Measurements from ENCODE around the gene OMD. TPM values are rescaled to one million over a fixed set of nuclear protein-coding genes. Genes with fewer than 3 reads are reported as not detected.

OMD gene
- total RNA-seq, 2 donors from 2014 or later, result not detected

DNA sequence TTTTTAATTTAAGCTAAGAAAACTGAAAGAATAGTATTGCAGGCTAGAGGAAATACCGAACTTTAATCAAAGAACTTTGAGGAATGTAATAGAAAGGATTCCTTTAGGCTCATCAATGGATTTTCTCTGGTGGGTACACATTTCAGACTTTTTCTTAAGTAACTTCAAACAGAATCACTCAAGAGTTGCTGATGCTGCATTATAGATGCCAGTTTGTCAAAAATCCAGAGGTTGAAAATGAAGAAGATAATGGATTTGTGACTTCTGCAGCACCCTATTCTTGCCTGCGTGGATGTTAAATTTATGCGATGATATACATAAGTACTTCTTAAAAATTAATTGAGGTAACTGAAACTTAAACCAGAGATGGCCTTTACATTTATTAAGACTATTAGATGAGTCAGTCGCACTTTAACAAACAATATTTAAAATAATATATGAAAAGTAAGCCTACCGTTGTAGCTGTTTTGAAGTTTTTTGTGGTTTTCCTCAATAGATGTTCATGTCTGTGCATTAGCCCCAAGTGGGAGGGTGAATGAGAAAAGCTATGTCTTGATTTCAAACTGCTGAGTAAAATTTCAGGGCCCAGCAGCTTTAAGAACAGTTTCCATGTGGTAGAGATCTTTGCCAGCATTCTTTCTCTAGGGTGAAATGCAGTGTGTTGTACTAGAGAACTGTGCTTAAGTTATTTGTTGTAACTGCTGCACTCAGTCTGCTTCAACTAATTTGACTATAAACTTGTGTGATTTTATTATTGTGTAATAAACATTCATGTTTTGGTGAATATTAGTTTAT is 20.0 kb downstream of the OMD start, which contains the start of gene OGN:
Gene OGN (minus strand): TSS at position 537 of the 795 bp plus-strand sequence. CDS start 1,171 bp downstream, outside the sequence.
- no peak within 1 kb of the TSS for H3K4me3 Mint-ChIP-seq
- ATAC-seq, result no peak
- no peaks in the 10 kb centered on the region for H3K36me3 Mint-ChIP-seq
- H3K4me1 Mint-ChIP-seq (ENCODE audit: low read depth in 2 of 2), result peaks cover 15 to 24% of the 10 kb centered on the region in 2 donors
- no peak for DNase-seq (ENCODE audit: low spot score)
- no peak within 1 kb of the TSS for H3K27ac Mint-ChIP-seq
- no peaks in the 10 kb centered on the region for H3K27me3 Mint-ChIP-seq
- no peaks in the 10 kb centered on the region for H3K9me3 Mint-ChIP-seq

DNA sequence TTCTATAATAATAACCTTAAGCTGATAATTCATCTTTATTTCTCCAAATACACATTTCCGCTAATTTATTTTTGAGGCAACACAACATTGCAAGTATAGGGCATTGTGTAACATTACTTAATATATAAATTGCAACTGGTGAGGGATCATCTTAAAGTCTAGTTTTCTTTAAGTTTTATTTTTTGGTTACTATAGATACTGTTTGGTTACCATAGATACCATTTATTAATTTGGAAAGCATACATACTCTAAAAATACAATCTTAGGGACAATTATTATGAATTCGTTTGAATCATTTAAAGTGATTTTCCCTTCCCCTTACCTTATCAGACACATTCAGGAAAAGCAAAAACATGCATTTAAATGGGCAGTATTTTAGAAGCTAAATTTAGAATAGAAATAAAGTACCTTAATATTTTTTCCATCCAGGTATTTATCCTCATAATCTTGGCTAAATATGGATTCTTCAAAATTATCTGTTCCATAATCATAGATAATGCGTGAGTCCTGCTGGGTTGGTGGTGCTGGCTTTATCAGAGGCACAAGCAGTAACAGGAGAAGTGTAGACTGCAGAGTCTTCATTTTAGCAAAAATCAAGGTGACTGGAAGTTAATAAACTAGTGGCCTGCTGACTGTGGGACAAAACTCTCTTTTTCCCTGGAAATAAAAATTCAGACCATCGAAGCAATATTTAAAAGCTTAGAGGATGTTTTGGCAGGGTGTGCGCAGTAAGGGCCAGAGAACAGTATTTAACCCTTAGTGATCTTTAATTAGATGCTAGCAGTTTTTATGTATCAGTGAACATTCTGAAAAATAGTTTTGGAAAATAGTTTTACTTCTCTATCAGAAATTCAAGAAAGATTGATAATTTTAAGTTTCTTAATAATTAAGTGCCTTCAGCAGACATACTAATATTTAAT is 21.2 kb downstream of the OMD start:
- DNase-seq (ENCODE audit: low spot score) (no peak), ATAC-seq (no peak)
- no peak overlapping the region for H3K27ac Mint-ChIP-seq
- no peaks in the 10 kb centered on the region for H3K9me3 Mint-ChIP-seq
- H3K4me1 Mint-ChIP-seq (ENCODE audit: low read depth in 2 of 2), result peaks cover 15 to 24% of the 10 kb centered on the region in 2 donors
- no peaks in the 10 kb centered on the region for H3K27me3 Mint-ChIP-seq
- H3K36me3 Mint-ChIP-seq, result no peaks in the 10 kb centered on the region
- H3K4me3 Mint-ChIP-seq, result no peak overlapping the region

DNA sequence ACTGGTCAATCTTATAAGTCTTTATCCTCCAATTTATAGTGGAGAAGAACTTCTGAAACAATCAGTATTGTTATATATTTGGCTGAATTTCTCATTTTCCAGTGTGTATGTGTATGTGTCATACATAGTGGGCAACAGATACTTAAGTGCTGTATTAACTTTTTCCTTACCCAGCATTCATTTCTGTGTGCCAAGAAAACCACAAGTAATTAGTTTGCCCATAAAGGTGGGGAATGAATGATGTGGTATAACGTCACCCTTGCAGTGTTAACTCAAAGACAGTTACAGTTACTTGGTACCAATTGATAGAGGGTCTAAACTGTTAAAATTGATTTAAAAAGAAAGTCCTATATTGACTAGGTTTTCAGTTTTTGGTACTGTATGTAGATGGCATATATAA is 21.9 kb downstream of the OMD start:
- ATAC-seq, result no peak
- Mint-ChIP-seq H3K27me3 (no peaks in the 10 kb centered on the region), H3K9me3 (no peaks in the 10 kb centered on the region), H3K4me1 (ENCODE audit: low read depth in 2 of 2) (peaks cover 15 to 24% of the 10 kb centered on the region in 2 donors), H3K36me3 (no peaks in the 10 kb centered on the region), H3K27ac (no peak overlapping the region), H3K4me3 (no peak overlapping the region)
- DNase-seq (ENCODE audit: low spot score), result no peak

- H3K4me3 Mint-ChIP-seq, result no peak overlapping the region
- H3K9me3 Mint-ChIP-seq, result no peaks in the 10 kb centered on the region
- H3K27me3 Mint-ChIP-seq, result no peaks in the 10 kb centered on the region
- no peak overlapping the region for H3K27ac Mint-ChIP-seq
- no peaks in the 10 kb centered on the region for H3K36me3 Mint-ChIP-seq
- DNase-seq (ENCODE audit: low spot score) (no peak), ATAC-seq (no peak)
- H3K4me1 Mint-ChIP-seq (ENCODE audit: low read depth in 2 of 2), result peaks cover 0 to 6% of the 10 kb centered on the region in 2 donors
Observed at GRCh38 chr9:92397853-92398252, 26.4 kb downstream of the OMD start.

DNA sequence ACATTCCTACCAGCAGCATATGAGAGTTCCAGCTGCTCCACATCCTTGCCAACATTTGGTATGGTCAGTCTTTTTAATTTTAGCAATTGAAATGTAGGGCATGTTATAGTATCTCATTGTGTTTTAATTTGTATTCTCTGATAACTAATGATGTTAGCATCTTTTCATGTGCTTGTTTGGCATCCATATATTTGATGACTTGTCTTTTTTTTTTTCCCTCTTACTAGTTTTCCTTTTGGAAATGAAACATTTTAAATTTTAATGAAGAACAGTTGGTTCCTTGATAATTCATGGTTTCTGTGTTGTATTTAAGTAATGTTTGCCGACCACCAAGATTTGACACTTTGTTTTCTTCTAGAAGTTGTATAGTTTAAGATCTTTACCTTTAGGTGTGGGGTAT is 28.7 kb downstream of the OMD start:
- H3K27ac Mint-ChIP-seq, result no peak overlapping the region
- DNase-seq (ENCODE audit: low spot score) (no peak), ATAC-seq (no peak)
- no peaks in the 10 kb centered on the region for H3K27me3 Mint-ChIP-seq
- H3K4me1 Mint-ChIP-seq (ENCODE audit: low read depth in 2 of 2), result no peaks in the 10 kb centered on the region
- no peaks in the 10 kb centered on the region for H3K36me3 Mint-ChIP-seq
- no peaks in the 10 kb centered on the region for H3K9me3 Mint-ChIP-seq
- H3K4me3 Mint-ChIP-seq, result no peak overlapping the region

DNA sequence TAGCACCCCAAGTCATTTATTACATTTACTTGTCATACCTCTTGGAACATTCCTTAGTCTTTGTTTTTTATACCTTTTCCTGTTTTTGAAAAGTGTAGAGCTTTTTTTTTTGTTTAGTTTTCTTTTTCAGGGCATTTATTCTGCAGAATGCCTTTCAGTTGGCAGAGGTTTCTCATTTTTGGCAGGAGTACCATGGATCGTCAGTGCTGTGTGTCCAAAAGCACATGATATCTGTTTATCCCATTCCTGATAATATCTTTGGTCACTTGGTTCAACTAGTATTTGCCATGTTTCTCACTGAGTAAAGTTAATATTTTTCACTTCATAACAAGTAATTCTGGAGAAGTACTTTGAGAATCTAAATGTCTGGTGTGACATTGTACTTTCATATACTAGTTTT is 30.6 kb downstream of the OMD start:
- no peaks in the 10 kb centered on the region for H3K27me3 Mint-ChIP-seq
- DNase-seq (ENCODE audit: low spot score), result no peak
- no peak overlapping the region for H3K4me3 Mint-ChIP-seq
- H3K36me3 Mint-ChIP-seq, result no peaks in the 10 kb centered on the region
- no peaks in the 10 kb centered on the region for H3K9me3 Mint-ChIP-seq
- H3K4me1 Mint-ChIP-seq (ENCODE audit: low read depth in 2 of 2), result no peaks in the 10 kb centered on the region
- no peak for ATAC-seq
- no peak overlapping the region for H3K27ac Mint-ChIP-seq

- H3K4me3 Mint-ChIP-seq, result no peak overlapping the region
- H3K4me1 Mint-ChIP-seq (ENCODE audit: low read depth in 2 of 2), result no peaks in the 10 kb centered on the region
- no peaks in the 10 kb centered on the region for H3K36me3 Mint-ChIP-seq
- ATAC-seq (no peak), DNase-seq (ENCODE audit: low spot score) (no peak)
- no peak overlapping the region for H3K27ac Mint-ChIP-seq
- H3K27me3 Mint-ChIP-seq, result no peaks in the 10 kb centered on the region
- no peaks in the 10 kb centered on the region for H3K9me3 Mint-ChIP-seq
Observed at GRCh38 chr9:92392690-92393089, 31.6 kb downstream of the OMD start.

GRCh38 chr9:92385953-92386352 is 38.3 kb downstream of the OMD start:
- Mint-ChIP-seq H3K27me3 (no peaks in the 10 kb centered on the region), H3K4me1 (ENCODE audit: low read depth in 2 of 2) (peaks cover 5 to 6% of the 10 kb centered on the region in 2 donors), H3K27ac (no peak overlapping the region), H3K9me3 (no peaks in the 10 kb centered on the region), H3K4me3 (no peak overlapping the region), H3K36me3 (no peaks in the 10 kb centered on the region)
- ATAC-seq (no peak), DNase-seq (ENCODE audit: low spot score) (no peak)

DNA sequence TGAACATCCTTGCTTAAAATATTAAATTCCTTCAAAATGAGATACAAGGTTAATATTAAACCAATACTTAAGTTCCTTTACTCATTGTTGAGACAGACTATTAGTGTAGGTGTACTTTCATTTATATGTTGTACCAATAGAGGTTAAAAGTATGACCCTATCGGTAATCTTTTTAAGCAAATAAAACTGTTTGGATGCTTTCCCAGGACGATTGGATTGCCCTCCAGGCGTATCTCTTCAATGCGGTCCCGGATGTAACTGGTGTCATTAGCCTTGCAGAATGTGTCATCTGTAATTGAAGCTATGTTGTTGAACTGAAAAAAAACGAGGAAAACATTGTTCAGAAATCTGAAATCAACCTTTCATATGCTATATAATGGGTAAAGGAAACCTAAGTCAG is 38.8 kb downstream of the OMD start:
- peaks cover 5 to 6% of the 10 kb centered on the region in 2 donors for H3K4me1 Mint-ChIP-seq (ENCODE audit: low read depth in 2 of 2)
- DNase-seq (ENCODE audit: low spot score), result no peak
- H3K36me3 Mint-ChIP-seq, result no peaks in the 10 kb centered on the region
- H3K9me3 Mint-ChIP-seq, result no peaks in the 10 kb centered on the region
- ATAC-seq, result no peak
- no peak overlapping the region for H3K4me3 Mint-ChIP-seq
- H3K27ac Mint-ChIP-seq, result no peak overlapping the region
- H3K27me3 Mint-ChIP-seq, result no peaks in the 10 kb centered on the region

GRCh38 chr9:92385001-92385400 is 39.3 kb downstream of the OMD start:
- Mint-ChIP-seq H3K9me3 (no peaks in the 10 kb centered on the region), H3K27me3 (no peaks in the 10 kb centered on the region), H3K4me1 (ENCODE audit: low read depth in 2 of 2) (peaks cover 5 to 6% of the 10 kb centered on the region in 2 donors), H3K36me3 (no peaks in the 10 kb centered on the region), H3K4me3 (no peak overlapping the region), H3K27ac (no peak overlapping the region)
- no peak for DNase-seq (ENCODE audit: low spot score)
- ATAC-seq, result no peak

DNA sequence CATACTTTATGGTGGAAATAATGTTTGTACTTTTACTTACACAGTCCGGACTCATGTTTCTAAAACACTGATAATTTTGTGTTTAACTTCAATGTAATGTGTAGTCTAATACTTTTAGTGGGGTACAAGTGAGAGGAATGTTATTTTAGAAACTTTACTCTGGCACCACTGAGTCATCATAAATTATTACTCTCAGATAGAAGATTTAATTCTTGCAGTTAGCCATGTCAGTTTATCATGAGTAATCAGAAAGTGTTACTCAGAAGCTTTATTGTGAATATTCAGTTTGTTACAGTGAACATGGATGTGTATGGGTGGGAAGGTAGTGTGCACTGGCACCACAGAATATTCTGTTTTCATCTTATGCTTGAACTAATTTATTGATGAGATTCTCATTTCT is 39.9 kb downstream of the OMD start:
- Mint-ChIP-seq H3K27ac (no peak overlapping the region), H3K9me3 (no peaks in the 10 kb centered on the region), H3K4me1 (ENCODE audit: low read depth in 2 of 2) (peaks cover 8 to 9% of the 10 kb centered on the region in 2 donors), H3K4me3 (no peak overlapping the region), H3K27me3 (no peaks in the 10 kb centered on the region), H3K36me3 (no peaks in the 10 kb centered on the region)
- ATAC-seq, result no peak
- no peak for DNase-seq (ENCODE audit: low spot score)

DNA sequence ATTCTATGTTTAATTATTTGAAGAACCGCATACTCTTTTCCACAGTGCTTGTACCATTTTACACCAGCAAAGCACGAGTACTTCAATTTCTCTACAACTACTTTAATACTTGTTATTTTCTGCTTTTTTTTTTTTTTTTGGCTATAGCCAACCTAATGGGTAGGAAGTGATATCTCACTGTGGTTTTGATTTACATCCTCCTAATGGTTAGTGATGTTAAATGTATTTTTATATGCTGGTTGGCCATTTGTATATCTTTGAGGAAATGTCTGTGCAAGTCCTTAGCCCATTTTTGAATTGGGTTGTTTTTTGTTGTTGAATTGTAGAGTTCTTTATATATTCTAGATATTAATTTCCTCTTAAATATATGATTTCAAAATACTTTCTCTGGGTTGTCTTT is 42.5 kb downstream of the OMD start:
- no peaks in the 10 kb centered on the region for H3K27me3 Mint-ChIP-seq
- H3K27ac Mint-ChIP-seq, result no peak overlapping the region
- H3K4me1 Mint-ChIP-seq (ENCODE audit: low read depth in 2 of 2), result peaks cover 29 to 30% of the 10 kb centered on the region in 2 donors
- H3K36me3 Mint-ChIP-seq, result no peaks in the 10 kb centered on the region
- ATAC-seq, result no peak
- no peak overlapping the region for H3K4me3 Mint-ChIP-seq
- DNase-seq (ENCODE audit: low spot score), result no peak
- no peaks in the 10 kb centered on the region for H3K9me3 Mint-ChIP-seq

- DNase-seq (ENCODE audit: low spot score) (no peak), ATAC-seq (no peak)
- H3K27ac Mint-ChIP-seq, result no peak overlapping the region
- no peaks in the 10 kb centered on the region for H3K36me3 Mint-ChIP-seq
- no peaks in the 10 kb centered on the region for H3K27me3 Mint-ChIP-seq
- peaks cover 29 to 30% of the 10 kb centered on the region in 2 donors for H3K4me1 Mint-ChIP-seq (ENCODE audit: low read depth in 2 of 2)
- H3K4me3 Mint-ChIP-seq, result no peak overlapping the region
- no peaks in the 10 kb centered on the region for H3K9me3 Mint-ChIP-seq
Observed at GRCh38 chr9:92380603-92381002, 43.7 kb downstream of the OMD start.
